Measurements from ENCODE around the gene FXN. TPM values are rescaled to one million over a fixed set of nuclear protein-coding genes. Genes with fewer than 3 reads are reported as not detected.
"Not testable (repeated sequence)": the region's sequence is repeated elsewhere in the genome, so short reads cannot be mapped to it uniquely, and the experiment has no call there.

The FXN gene
- total RNA-seq, 1 donor from 2014 or later = 1.1 TPM

DNA sequence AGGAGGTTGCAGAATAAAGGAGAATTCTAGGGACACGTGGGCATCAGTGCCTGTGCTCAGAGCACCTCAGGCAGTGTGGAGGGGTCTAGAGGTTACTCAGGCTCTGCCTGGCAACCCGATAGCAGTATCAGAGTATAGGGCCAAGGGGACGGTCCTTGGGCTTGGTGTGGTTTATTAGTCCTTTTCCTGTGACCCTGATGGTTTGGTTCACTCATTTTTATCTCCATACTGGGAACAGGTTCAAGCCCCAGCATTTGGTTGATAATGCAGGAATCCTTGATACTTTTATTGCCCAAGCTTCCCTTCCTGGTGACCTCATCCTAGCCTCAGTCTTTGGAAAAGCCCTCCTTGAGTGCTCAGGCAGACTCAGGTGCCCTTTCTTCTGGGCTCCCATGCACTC lies 35.5 kb downstream of the FXN start:
- DNase-seq = no peak

DNA sequence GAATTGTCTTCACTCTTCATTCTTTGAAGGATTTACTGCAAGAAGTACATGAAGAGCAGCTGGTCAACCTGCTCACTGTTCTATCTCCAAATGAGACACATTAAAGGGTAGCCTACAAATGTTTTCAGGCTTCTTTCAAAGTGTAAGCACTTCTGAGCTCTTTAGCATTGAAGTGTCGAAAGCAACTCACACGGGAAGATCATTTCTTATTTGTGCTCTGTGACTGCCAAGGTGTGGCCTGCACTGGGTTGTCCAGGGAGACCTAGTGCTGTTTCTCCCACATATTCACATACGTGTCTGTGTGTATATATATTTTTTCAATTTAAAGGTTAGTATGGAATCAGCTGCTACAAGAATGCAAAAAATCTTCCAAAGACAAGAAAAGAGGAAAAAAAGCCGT lies 37.6 kb downstream of the FXN start:
- DNase-seq = no peak

DNA sequence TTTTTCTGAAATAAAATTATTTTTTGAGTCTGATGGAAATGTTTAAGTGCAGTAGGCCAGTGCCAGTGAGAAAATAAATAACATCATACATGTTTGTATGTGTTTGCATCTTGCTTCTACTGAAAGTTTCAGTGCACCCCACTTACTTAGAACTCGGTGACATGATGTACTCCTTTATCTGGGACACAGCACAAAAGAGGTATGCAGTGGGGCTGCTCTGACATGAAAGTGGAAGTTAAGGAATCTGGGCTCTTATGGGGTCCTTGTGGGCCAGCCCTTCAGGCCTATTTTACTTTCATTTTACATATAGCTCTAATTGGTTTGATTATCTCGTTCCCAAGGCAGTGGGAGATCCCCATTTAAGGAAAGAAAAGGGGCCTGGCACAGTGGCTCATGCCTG lies 39.2 kb downstream of the FXN start:
- no peak for DNase-seq

DNA sequence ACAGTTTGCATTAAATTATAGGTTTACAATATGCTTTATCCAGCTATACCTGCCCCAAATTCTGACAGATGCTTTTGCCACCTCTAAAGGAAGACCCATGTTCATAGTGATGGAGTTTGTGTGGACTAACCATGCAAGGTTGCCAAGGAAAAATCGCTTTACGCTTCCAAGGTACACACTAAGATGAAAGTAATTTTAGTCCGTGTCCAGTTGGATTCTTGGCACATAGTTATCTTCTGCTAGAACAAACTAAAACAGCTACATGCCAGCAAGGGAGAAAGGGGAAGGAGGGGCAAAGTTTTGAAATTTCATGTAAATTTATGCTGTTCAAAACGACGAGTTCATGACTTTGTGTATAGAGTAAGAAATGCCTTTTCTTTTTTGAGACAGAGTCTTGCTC lies 41.0 kb downstream of the FXN start:
- no peak for DNase-seq

DNA sequence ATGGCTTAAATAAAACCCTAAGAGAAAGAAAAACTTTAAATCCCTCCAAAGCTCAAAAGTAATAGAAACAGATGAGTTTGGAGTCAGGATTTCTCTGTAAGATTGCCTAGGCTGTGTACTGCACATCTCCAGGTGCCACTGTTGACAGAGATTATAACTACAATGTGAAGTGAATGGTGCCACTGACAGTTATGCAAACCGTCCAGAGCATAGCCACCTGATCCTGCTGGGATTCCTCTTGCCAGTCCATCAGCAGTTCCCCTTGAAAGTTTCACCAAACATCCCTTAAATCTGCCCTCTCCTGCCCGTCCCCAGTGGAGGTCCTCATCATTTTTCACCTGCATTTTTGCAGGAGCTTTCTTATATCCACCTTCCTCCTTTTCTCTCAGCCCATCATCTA lies 42.5 kb downstream of the FXN start:
- DNase-seq = no peak

DNA sequence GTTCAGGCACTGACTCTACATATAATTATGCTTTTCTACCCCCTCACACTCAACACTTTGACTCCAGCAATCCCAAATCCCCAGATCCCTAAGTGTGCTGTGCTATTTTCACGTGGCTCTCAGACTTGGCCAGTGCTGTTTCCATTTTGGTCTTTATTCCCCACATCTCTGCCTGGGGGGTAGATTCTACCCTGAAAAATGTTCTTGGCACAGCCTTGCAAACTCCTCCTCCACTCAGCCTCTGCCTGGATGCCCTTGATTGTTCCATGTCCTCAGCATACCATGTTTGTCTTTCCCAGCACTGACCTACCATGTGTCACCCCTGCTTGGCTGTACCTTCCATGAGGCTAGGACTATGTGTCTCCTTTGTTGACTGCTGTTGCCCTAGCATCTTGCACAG lies 43.0 kb downstream of the FXN start:
- DNase-seq = peak; percentile 8

DNA sequence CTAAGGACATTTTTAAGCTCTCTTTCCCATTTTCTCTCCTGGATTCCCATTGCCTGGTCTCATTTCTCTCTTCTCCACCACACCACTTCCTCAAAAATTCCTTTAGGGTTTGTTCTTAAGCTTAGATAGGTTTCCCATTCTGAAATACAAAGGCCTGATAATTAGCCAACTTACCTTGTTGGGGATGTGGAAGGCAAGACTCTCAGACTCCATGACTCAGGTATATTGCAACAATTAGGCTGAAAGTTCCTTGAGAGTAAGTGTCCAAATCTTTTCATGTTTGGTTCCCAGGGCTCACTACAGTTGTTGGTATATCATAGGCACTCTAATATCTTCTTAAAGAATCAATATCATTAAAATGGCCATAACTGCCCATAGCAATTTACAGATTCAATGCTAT lies 43.6 kb downstream of the FXN start:
- no peak for DNase-seq

DNA sequence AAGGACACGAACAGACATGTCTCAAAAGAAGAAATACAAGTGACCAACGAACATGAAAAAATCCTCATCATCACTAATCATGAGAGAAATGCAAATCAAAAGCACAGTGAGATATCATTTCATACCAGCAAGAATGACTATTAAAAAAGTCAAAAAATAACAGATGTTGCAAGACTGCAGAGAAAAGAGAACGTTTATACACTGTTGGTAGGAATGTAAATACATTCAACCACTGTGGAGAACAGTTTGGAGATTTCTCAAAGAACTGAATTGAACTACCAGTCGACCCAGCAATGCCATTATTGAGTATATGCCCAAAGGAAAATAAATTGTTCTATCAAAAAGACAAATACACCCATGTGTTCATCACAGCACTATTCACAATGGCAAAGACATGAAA lies 45.7 kb downstream of the FXN start:
- no peak for DNase-seq

DNA sequence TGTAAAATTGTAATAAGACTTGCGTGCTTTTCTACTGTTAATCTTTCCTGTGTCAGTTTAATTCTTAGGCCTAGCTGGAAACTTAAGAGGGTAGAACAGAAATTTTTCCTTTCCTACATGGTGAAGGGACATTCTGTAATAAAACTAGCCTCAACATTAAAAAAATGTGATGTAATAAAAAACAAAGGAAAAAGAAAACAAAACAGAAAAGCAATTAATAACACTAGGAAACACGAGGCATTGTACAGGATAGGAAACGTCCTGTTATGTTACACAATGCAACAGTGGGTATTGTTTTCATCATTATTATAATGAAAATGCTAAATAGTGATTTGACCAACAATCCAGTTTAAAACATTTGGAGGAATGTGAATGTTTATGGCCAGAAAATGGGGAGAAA lies 47.8 kb downstream of the FXN start:
- no peak for DNase-seq

DNA sequence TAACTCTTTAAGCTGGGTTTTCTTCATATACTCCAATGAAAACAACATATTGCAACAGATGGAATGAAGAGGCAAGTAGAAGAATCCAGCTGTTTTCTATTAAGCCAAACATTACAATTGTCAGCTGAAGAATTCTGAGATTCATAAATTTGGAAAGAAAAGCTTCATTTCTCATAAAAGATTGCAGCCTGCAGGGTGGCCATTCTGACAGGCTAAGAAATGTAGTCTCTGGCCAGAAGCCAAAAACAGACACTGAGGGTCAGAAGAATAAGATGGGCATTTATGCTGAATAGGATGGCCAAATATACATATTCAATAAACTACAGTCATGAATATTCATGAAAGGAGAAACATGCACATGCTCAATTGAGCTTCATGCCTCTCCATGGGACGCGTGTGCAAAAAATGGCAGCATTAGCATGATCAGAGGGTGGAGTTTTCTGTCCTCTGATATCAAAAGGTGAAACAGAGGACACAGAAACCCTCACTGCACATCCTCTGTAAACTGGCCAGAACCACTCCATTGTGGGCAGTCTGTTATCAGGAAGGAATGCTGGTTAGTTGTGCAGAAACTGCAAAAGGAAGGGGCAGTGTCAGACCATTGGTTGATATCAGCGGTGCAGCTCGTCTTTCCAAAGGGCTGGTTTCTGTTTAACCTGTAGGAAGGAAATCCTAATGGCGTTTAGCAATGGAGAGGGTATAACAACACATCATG lies 50.2 kb downstream of the FXN start:
- DNase-seq = no peak

DNA sequence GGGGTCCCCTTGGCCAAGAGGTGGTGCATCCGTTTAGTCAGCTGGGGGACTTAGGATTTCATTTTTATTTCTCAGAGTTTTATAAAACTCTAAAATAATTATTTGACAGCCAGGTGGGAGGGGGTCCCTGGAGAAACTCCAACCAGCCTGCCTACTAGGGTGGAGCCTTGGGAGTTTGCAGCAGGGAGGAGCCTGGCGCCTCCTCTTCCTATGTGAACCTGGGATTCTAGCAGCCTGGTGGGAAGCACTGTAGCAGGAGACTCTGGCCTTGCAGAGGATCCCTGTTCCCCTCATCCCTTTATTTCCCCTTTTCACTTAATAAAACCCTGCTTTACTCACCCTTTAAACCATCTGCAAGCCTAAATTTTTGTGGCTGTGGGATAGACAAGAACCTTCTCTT lies 50.8 kb downstream of the FXN start:
- DNase-seq = no peak

DNA sequence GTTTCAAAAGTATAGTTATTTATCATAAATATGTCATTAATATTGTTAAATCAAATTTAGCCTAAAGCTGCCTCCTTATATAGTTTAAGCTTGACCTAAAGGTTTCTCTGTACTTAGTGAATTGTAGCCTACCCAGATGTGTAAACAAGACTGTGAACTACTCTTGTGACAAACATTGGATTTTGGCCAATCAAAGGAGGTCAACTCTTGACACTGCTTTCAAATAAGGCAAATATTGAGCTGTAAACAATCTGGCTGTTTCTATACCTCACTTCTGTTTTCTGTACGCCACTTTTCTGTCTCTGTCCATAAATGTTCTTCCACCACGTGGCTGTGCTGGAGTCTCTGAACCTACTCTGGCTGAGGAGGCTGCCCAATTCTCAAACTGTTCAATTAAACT lies 51.2 kb downstream of the FXN start:
- no peak for DNase-seq

DNA sequence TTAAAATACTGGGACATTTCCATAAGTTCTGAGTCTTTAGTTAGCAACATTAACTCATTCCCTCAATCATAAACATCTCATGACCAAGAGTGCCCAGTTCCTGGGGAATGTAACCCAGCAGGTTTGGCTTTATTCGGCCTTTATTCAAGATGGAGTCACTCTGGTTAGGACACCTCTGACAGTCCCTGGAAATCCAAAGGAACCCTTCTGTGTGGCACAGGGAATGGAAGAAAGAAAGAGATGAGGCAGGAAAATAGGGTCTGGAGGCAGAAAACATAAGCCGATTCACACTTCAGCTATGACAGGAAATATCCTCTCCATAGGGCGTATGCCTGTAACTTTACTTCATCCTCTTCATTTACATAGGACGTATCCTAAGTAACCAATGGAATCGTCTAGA lies 53.5 kb downstream of the FXN start:
- DNase-seq = no peak

DNA sequence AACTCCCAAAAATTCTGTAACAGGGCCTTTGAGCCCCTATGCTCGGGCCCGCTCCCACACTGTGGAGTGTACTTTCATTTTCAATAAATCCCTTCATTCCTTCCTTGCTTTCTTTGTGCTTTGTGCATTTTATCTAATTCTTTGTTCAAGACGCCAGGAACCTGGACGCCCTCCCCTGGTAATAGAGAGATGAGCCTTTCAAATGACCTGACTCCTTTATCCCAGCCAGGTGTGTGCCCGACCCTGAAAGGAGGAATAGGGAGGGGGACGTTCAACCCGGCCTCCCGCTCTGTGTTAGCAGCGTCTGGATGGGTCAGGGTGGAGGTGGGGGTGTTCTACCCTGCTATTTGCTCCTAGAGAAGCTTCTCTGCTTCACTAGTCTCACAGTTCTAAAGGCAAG lies 53.9 kb downstream of the FXN start:
- DNase-seq = no peak

DNA sequence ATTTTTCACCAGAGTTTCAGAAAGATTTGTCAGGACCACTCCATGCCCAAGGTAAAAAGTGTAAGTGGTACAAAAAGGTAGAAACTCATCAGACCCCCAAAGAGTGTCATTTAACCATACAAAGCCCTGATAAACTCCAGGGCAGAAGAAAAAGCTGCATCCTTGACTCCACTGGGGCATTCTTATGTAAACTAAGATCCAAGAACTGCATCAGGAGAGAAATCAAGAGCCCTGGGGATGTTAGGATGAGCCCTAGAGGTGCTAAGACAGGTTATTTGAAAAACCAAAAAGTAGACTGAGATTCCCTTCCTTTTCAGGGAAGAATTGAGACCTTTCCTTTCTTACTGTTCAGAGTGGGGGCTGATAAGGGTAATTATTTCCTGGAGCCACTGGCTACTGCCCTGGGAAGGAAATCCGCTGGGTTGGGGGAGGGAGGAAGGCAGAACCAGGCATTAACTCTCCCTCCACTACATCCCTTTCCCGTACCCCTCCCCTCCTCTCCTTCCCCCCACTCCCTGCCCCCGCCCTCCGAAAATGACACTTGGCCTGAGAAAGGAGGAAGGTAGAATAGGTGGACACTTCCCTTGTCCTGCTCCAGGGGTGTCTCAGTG lies 54.7 kb downstream of the FXN start:
- DNase-seq = no peak

DNA sequence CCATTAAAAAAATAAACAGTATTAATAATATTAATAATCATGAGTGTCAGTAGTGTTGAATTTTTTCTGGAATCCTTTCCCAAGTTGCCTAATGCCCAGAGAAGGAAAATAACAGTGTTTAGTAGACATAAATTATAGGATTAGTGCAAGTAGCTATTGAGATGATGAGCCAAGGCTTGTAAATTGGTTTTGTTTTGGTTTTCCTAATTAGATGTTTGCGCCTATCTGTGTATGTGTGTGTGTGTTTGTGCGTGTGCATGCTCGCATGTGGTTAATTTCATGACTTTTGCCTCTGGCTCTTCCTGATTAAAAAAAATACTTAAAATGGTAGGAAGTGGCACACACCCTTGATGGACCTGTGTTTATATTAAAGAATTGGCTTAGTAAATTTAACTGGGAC lies 55.4 kb downstream of the FXN start:
- no peak for DNase-seq

DNA sequence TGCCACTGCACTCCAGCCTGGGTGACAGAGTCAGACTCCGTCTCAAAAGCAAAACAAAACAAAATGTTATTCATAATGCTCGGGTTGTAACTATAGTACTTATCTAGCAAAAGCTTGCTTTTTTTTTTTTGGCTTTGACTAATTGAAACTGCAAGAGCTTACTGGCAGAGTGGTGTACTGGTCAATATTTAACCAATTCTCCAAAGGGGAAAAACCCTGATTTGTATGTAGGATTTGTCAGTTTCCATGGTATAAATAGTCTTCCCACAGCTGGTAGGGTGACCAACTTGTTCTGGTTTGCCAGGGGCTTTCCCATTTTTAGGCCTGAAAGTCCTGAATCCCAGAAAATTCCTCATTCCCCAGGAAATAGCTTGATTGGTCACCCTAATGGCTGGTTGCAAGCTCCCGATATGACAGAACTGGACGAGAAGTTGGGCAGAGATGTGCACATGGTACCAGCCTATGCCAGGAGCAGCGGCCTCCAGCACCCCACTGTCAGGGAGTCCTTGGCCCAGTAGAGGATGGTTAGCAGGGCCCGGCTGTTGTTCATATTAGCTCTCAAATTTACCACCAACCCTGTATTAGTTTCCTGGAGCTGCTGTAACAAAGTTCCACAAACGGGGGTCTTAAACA lies 58.0 kb downstream of the FXN start:
- no peak for DNase-seq

DNA sequence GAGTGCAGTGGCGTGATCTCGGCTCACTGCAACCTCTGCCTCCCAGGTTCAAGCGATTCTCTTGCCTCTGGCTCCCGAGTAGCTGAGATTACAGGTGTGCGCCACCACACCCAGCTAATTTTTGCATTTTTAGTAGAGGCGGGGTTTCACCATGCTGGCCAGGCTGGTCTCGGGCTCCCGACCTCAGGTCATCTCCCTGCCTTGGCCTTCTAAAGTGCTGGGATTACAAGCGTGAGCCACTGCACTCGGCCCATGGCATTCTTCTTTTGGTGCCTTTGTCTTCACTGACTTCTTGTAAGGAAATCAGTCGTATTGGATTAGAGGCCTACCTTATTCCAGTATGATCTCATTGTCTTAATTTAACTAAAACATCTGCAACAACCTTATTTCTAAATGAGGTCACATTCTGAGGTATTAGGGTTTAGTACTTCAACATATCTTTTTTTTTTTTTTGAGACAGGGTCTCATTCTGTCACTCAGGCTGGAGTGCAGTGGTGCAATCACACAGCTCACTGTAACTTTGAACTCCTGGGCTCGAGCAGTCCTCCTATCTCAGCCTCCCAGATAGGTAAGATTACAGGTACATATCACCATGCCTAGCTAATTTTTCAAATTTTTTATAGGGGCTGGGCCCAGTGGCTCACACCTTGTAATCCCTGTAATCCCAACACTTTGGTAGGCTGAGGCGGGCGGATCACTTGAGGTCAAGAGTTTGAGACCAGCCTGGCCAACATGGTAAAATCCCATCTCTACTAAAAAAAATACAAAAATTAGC lies 59.0 kb downstream of the FXN start:
- DNase-seq = not testable (repeated sequence)

DNA sequence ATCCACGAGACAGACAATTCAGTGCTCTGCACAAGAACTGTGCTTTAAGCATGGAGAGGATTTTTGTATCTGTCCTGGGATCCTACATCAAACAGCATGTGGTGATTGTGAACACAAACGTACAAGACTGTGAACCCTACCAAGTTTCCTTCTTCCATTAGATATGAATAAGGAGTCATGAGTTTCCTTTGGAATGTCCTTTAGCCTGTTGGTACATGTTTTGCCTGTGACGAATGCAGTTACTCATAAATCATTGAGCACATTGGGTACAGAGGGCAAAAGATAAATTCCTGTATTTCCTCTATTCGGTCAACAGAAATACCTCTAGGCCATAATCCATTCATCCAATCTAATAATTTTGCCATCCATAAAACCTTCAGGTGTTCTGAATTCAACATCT lies 61.5 kb downstream of the FXN start:
- DNase-seq = no peak

DNA sequence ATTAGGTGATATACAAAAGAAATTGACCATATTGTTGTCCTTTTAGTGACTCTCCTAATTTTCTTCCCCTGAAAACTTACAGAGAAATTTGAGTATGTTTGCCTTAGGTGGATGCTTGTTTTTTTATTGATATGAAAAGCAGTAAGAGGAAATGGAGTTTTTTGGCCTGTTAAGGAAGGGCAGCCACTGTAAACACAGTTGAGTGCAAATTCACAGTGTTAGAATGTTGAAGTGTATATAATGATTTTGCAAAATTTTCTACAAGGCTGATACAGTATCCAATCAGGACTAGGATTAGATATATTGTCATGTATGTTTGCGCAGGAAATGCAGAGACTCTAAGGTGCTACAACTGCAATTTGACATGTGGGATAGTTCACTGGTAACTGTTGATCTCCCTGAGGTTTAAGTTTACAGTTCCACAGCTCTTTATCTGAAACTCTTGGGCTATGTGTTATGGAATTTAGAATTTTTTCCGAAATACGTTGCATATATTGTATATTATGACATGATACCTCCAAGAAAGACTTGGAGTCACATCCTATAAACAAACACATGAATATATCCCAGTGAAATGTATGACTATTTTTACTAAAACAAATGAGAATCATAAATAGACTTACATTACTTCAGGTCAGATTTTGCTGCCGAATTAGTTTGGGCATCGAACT lies 62.5 kb downstream of the FXN start:
- no peak for DNase-seq

DNA sequence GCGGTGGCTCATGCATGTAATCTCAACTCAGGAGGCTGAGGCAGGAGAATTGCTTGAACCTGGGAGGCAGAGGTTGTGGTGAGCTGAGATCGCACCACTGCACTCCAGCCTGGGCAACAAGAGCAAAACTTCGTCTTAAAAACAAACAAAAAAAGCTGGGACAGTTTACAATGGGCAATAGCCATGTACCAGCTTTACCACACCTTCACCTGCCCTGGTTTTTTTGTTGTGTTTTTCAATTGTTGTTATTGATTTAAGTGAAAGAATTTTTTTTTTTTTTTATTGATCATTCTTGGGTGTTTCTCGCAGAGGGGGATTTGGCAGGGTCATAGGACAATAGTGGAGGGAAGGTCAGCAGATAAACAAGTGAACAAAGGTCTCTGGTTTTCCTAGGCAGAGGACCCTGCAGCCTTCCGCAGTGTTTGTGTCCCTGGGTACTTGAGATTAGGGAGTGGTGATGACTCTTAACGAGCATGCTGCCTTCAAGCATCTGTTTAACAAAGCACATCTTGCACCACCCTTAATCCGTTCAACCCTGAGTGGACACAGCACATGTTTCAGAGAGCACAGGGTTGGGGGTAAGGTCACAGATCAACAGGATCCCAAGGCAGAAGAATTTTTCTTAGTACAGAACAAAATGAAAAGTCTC lies 67.9 kb downstream of the FXN start:
- DNase-seq = not testable (repeated sequence)

DNA sequence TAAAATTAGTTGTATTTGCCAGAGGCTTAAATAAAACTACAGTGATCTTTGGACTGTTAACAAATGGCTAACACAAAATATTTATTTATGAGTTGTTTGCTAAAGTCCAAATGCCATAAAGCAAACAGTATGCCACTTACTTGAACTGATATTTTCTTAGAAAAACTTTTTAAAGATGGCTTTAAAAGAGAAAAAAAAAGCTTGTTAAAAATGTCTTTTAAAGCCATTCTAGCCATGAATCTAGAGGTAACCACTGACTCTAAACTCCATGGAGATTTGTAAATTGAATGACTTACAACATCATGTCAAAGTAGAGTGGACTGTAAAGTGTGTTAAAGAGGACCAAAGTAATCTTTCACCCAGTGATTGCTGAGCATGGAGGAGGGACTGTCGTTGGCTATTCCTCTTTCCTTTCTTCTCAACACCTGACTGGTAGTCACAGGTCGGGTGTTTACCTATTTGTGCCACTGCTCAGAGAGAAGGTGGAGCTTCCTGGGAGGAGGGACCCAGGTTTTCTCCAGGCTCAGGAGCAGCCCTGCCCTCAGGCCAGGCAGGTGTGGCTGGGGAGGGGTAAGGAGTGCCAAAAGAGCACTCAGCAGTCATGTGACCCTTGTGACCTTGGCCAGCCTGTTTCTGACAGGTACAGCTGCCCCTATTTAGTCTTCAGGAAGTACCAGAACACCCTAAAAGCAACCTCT lies 69.4 kb downstream of the FXN start:
- no peak for DNase-seq

Measured in occipital lobe (tissue), 2 donors.